SU-DHL-6 (cell line): ENCODE data around the gene SOCS1.

Source experiments
- H2AFZ ChIP-seq: fragments of 200-600 bp; sonication (generic); 2 replicates; pipeline ENCODE4 v1.6.1; 2014; ENCODE audit warnings: low read depth, mild to moderate bottlenecking, moderate library complexity, mixed read lengths, antibody characterized with exemption, low read length; ENCODE audit not compliant: severe bottlenecking
- H3F3A ChIP-seq: fragments of 200-600 bp; shearing (Covaris generic); 2 replicates; pipeline ENCODE4 v1.6.0; 2016; ENCODE audit warnings: antibody characterized with exemption, mild to moderate bottlenecking; ENCODE audit not compliant: insufficient read depth
- H3K27ac ChIP-seq: fragments of 200-600 bp; sonication (generic); 2 replicates; pipeline ENCODE4 v1.5.1; 2016; ENCODE audit warnings: low read depth, mild to moderate bottlenecking, low read length, moderate library complexity, mixed read lengths
- H3K27me3 ChIP-seq: fragments of 200-600 bp; sonication (generic), shearing (Covaris generic); 2 replicates; pipeline ENCODE4 v1.6.0; 2014; ENCODE audit warnings: mild to moderate bottlenecking, low read length
- H3K36me3 ChIP-seq: fragments of 200-600 bp; sonication (generic); 2 replicates; pipeline ENCODE4 v1.6.1; 2014; ENCODE audit warnings: mild to moderate bottlenecking, low read length, mixed read lengths
- H3K4me2 ChIP-seq: fragments of 300-600, 200-600 bp; shearing (Covaris generic), sonication (generic); 2 replicates; pipeline ENCODE4 v1.6.0; 2014; ENCODE audit warnings: low read length, low read depth, mild to moderate bottlenecking; ENCODE audit not compliant: poor library complexity, severe bottlenecking
- H3K4me3 ChIP-seq: fragments of 200-600 bp; sonication (generic); 2 replicates; pipeline ENCODE4 v1.5.1; 2014; ENCODE audit warnings: antibody characterized with exemption, low read length, mild to moderate bottlenecking, mixed read lengths; ENCODE audit not compliant: insufficient read depth, poor library complexity, severe bottlenecking
- H3K79me2 ChIP-seq: fragments of 200-600 bp; sonication (generic); 2 replicates; pipeline ENCODE4 v1.6.1; 2014; ENCODE audit warnings: mild to moderate bottlenecking, low read length, moderate library complexity; ENCODE audit not compliant: insufficient read depth
- H3K9ac ChIP-seq: fragments of 200-600 bp; sonication (generic); 2 replicates; pipeline ENCODE4 v1.7.0; 2014; ENCODE audit warnings: mild to moderate bottlenecking, low read length
- H3K9me2 ChIP-seq: fragments of 200-600 bp; sonication (generic); replicated peaks from 2 replicates; pipeline ENCODE4 v1.6.1; 2014; ENCODE audit warnings: low read length; ENCODE audit not compliant: insufficient read depth
- H3K9me3 ChIP-seq: fragments of 200-600 bp; sonication (generic); 2 replicates; pipeline ENCODE4 v1.6.1; 2014; ENCODE audit warnings: low read length, mixed read lengths; ENCODE audit not compliant: insufficient read depth
- H4K20me1 ChIP-seq: fragments of 200-600 bp; sonication (generic); 2 replicates; pipeline ENCODE4 v1.6.1; 2014; ENCODE audit warnings: low read depth, mild to moderate bottlenecking, antibody characterized with exemption, low read length, moderate library complexity, mixed read lengths
- CTCF ChIP-seq: fragments of 200-600 bp; sonication (generic); IDR thresholded peaks from one replicate; pipeline ENCODE4 v1.5.1; 2017; ENCODE audit warnings: antibody characterized with exemption, mild to moderate bottlenecking, low read length, moderate library complexity; ENCODE audit not compliant: insufficient read depth, poor library complexity, severe bottlenecking
- EZH2phosphoT487 ChIP-seq: fragments of 200-600 bp; sonication (generic), shearing (Covaris generic); conservative IDR thresholded peaks from 2 replicates; pipeline ENCODE4 v1.6.1; 2018; ENCODE audit warnings: mild to moderate bottlenecking, antibody characterized with exemption, low read length, moderate library complexity, mixed read lengths

SOCS1 gene

GRCh38 chr16:11272921-11273720, 17.1 kb upstream of the SOCS1 start, which contains the start of gene PRM3:
Gene PRM3, minus strand, starts transcription at chr16:11273629. Its CDS starts 34 bp downstream, at chr16:11273595.
- Histone ChIP-seq H3K4me2 (no peak within 1 kb of the TSS), H3K9ac (no peak within 1 kb of the TSS)

GRCh38 chr16:11272484-11272883, 16.5 kb upstream of the SOCS1 start:
- Histone ChIP-seq H3K9me2 (no peaks in the 10 kb centered on the region), H2AFZ (no peak overlapping the region), H3K4me3 (no peak overlapping the region), H3K4me2 (no peak overlapping the region), H3K27me3 (no peaks in the 10 kb centered on the region), H4K20me1 (no peaks in the 10 kb centered on the region), H3K27ac (no peak overlapping the region), H3F3A (no peaks in the 10 kb centered on the region), H3K9me3 (no peaks in the 10 kb centered on the region), H3K9ac (no peak overlapping the region), H3K36me3 (no peaks in the 10 kb centered on the region), H3K79me2 (no peaks in the 10 kb centered on the region)
- no peak for TF ChIP-seq CTCF
- TF ChIP-seq EZH2phosphoT487 = no peak

More at GRCh38 chr16:11272921-11273720, 17.1 kb upstream of the SOCS1 start, which contains the start of gene PRM3:
- H4K20me1 ChIP-seq = no peaks in the 10 kb centered on the region
- no peaks in the 10 kb centered on the region for H3K79me2 ChIP-seq
- H3K36me3 ChIP-seq = no peaks in the 10 kb centered on the region
- H2AFZ ChIP-seq = no peak within 1 kb of the TSS
- no peaks in the 10 kb centered on the region for H3K27me3 ChIP-seq
- TF ChIP-seq EZH2phosphoT487 (no peak), CTCF (no peak)
- no peak within 1 kb of the TSS for H3K27ac ChIP-seq
- H3K9me2 ChIP-seq = no peaks in the 10 kb centered on the region
- no peaks in the 10 kb centered on the region for H3K9me3 ChIP-seq
- H3K4me3 ChIP-seq = no peak within 1 kb of the TSS
- no peaks in the 10 kb centered on the region for H3F3A ChIP-seq

- Histone ChIP-seq H4K20me1 (no peaks in the 10 kb centered on the region), H2AFZ (no peak overlapping the region), H3K27me3 (no peaks in the 10 kb centered on the region), H3K4me2 (no peak overlapping the region), H3K9ac (no peak overlapping the region), H3K9me2 (no peaks in the 10 kb centered on the region), H3K36me3 (no peaks in the 10 kb centered on the region), H3K4me3 (no peak overlapping the region), H3K9me3 (no peaks in the 10 kb centered on the region), H3K79me2 (no peaks in the 10 kb centered on the region), H3F3A (no peaks in the 10 kb centered on the region), H3K27ac (no peak overlapping the region)
- TF ChIP-seq EZH2phosphoT487 (no peak), CTCF (no peak)
These were observed 15.6 kb upstream of the SOCS1 start for GRCh38 chr16:11271610-11272009.
